ENCODE measurements around the gene AKAP1.

DNA sequence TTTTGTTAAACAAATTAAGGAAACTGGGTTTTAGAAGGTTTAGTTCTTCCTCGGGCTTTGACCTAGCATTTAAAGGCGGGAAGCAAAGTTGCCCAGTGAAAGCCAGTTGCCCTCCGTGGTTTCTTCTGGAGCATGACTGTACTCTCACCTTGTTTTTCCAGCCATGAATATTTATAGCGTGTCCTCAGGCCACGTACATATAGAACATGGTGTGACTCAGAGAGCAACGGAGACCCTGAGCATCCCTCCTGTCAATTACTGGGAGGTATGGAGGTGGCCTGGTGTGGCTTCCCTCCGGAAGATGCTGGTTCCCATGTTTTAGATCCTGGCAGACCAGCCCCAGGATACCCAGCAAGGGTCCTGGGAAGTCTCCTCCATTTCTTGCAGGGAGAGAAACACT lies 48.4 kb downstream of the AKAP1 start:
- TF ChIP-seq EP300 (IDR thresholded peaks at IDR 0.05): no peak
- TF ChIP-seq, protein P1, sequence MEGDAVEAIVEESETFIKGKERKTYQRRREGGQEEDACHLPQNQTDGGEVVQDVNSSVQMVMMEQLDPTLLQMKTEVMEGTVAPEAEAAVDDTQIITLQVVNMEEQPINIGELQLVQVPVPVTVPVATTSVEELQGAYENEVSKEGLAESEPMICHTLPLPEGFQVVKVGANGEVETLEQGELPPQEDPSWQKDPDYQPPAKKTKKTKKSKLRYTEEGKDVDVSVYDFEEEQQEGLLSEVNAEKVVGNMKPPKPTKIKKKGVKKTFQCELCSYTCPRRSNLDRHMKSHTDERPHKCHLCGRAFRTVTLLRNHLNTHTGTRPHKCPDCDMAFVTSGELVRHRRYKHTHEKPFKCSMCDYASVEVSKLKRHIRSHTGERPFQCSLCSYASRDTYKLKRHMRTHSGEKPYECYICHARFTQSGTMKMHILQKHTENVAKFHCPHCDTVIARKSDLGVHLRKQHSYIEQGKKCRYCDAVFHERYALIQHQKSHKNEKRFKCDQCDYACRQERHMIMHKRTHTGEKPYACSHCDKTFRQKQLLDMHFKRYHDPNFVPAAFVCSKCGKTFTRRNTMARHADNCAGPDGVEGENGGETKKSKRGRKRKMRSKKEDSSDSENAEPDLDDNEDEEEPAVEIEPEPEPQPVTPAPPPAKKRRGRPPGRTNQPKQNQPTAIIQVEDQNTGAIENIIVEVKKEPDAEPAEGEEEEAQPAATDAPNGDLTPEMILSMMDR (IDR thresholded peaks at IDR 0.05): no peak
